Activated CD8-positive, alpha-beta T cell treated with anti-CD3 and anti-CD28 coated beads, Interleukin-2, amount 10 ng/mL, durations not matched to agents 7 days and 5 days (primary cell): Measurements from ENCODE around the gene PIK3R4. TPM values are rescaled to one million over a fixed set of nuclear protein-coding genes. Genes with fewer than 3 reads are reported as not detected.

Experiments used
- total RNA-seq, 2 experiments: library from RNA; stranded (reverse); gene quantifications; one replicate each; pipeline ENCODE4 v1.2.3, GENCODE V29; 2021

The PIK3R4 gene
- total RNA-seq, 2 experiments from 2014 or later: 24.1 to 24.6 TPM

Other genes with a start within 250 kb of the PIK3R4 start
- not detected for gene COL6A6, start 229.7 kb downstream of the PIK3R4 start, total RNA-seq
- gene ATP2C1, start 147.3 kb upstream of the PIK3R4 start, total RNA-seq: 10 to 100 TPM; 45.5 to 52.7 TPM